GM21737 (cell line): ENCODE results near the gene DRD5.
"Not testable (repeated sequence)": the region's sequence is repeated elsewhere in the genome, so short reads cannot be mapped to it uniquely, and the experiment has no call there.

Experiments used
- ATAC-seq: cut with Tn5 transposase; IDR thresholded peaks from one replicate; pipeline ENCODE4 v1.9.1; 2021; ENCODE audit warnings: mild to moderate bottlenecking, moderate library complexity; ENCODE audit not compliant: unreplicated experiment

Gene DRD5

DNA sequence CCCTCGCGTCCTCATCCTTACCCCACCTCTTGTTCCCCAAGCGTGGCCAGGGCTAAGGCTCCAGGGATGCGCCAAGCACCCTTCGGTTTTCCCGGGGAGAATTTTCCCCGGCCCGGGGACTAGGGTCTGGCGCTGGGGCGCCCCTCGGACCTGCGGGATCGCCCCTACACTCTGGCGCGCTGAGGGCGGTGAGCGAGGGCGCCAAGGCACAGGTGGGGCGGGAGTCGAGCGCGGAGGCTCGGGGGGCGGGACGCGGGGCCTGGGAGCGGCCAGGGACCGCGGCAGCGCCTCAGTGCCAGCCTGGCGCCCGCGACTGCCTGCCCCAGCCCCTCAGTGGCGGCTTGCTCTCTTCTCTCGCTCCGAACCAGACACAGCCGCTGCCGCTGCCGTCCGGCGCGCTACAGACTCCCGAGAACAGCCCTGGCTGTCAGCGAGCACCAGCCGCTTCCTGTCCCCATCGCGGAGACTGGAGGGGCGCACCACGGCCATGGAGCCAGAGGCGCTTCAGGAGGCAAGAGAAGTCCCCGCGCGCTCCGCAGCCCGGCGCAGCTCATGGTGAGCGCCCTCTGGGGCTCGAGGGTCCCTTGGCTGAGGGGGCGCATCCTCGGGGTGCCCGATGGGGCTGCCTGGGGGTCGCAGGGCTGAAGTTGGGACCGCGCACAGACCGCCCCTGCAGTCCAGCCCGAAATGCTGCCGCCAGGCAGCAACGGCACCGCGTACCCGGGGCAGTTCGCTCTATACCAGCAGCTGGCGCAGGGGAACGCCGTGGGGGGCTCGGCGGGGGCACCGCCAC lies at the start of gene DRD5:
TSS of gene DRD5 (plus strand) at position 292 of the 793 bp plus-strand sequence. CDS start at position 688, 396 bp downstream.
- no peak for ATAC-seq

DNA sequence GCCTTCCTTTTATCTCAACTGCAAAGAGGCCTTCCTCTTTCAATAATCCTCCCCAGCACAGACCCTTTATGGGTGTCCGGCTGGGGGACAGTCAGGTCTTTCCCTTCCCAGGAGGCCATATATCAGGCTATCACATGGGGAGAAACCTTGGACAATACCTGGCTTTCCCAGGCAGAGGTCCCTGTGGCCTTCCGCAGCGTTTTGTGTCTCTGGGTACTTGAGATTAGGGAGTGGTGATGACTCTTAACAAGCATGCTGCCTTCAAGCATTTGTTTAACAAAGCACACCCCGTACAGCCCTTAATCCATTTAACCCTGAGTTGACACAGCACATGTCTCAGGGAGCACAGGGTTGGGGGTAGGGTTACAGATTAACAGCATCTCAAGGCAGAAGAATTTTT lies 49.2 kb upstream of the DRD5 start:
- not testable (repeated sequence) for ATAC-seq

DNA sequence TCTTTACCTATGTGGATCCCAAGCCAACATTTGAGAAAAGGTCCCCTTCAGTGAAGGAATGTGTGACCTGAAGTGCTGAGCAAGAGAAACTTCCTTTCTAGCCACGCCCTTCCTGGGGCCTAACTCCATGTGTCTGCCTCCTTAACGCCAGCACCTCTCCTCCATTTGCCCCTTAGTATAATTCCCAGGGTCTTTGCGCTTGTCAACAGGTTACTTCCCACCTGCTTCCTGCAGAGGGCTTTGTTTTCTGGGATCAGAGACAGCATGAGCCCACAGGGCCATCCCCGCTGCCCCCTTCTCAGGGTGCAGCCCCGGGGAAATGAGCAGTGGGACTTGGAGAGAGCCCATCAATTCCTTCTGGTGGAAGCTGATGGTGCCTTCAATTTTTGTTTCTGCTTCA lies 45.9 kb upstream of the DRD5 start:
- no peak for ATAC-seq

DNA sequence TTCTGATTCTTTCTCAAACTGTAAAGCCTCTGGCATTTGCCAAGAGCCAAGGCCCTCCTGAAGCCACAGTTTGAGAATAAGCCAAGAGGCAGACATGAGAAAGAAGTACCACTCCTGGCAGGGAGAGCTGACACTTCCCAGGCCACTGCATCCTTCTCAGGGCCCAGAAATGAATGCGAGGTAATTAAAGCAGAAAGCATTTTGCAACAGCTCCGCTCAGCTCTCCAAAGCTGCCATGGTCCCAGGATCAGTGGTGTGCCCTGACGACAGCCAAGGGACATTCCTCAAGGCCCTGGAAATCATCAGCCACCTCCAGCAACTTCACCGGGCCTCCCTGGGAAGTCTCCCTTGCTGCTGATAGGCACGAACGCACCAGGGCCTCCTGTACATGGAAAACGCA lies 44.2 kb upstream of the DRD5 start:
- not testable (repeated sequence) for ATAC-seq

DNA sequence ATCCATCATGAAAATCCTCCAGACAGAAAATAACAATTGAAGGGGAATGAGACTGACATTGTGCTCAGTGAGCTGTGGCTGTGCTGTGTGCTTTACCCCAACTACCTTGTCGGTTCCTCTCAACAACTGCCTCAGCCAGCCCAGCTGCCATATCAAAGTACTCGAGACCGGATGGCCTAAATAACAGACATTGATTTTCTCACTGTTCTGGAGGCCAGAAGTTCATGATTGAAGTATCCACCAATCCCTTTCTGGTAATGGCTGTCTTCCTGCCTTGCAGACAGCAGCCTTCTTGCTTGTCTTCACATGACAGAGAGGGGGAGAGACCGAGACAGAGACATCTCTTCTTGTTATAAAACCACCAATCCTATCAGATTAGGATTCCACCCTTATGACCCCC lies 37.6 kb upstream of the DRD5 start:
- not testable (repeated sequence) for ATAC-seq

DNA sequence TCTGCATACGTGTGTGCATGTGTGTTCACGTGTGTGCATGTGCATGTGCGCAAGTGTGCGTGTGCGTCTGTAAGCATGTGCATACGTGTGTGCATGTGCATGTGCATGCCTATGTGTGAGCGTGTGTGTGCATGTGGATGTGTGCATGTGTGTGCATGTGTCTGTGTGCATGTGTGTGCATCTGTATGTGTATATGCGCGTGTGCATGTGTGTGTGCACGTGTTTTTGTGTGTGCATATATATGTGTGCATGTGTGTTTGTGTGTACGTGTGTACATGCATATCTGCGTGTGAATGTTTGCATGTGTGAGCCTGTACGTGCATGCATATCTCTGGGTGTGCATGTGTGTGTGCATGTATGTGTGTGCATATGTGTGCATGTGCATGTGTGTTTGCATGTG lies 35.7 kb upstream of the DRD5 start:
- ATAC-seq: no peak

DNA sequence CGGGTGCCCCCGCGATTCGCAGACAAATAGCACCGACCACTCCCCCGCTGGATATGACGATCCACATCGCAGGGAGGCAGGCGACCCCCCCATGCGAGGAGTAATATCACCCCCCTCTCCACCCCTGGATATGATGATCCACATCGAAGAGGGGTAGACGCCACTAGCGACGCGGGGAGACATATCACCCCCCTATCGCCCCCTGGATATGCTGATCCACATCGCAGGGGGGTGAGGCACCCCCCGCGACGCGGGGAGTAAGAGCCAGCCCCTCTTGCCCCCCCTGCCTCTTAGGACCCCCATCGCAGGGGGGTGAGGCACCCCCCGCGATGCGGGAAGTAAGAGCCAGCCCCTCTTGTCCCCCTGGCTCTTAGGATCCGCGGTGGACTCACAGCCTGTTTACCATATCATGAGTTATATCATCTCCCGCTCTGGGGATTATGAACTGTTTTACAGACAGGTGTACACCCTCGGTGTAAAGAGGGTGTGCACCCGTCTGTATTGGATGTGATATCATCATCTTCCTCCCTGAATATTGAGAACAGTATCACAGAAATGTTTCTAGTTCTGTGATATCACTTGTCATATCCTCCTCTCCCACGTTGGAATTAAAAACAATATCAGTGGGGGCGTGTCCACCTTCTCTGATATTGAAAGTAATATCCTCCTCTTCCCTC lies 22.7 kb upstream of the DRD5 start:
- no peak for ATAC-seq

DNA sequence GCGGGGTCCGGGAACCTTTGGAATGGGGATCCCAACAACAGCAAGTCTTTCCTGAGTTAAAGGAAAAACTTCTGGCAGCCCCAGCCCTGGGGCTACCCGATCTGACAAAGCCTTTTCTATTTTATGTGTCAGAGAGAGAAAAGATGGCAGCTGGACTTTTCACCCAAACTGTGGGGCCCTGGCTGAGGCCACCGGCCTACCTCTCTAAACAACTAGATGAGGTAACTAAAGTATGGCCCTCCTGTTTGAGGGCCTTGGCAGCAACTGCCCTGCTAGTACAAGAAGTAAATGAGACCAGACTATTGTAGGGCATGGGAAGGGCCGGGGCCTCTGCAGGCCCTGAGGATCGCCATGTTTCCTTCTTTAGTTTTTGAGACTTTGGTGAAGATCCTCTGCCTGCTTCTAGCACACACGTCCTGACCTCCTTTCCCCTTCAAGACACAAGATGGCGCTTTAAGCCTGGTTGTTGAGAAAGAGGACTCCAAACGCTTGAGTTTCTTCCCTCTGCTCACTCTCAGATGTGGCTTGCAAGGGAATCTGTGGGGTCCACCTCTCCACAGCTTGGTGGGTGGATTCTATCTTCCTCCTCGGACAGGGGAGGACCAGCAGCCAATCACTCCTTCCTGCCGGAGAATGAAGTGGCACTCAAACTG lies 18.5 kb upstream of the DRD5 start:
- no peak for ATAC-seq

DNA sequence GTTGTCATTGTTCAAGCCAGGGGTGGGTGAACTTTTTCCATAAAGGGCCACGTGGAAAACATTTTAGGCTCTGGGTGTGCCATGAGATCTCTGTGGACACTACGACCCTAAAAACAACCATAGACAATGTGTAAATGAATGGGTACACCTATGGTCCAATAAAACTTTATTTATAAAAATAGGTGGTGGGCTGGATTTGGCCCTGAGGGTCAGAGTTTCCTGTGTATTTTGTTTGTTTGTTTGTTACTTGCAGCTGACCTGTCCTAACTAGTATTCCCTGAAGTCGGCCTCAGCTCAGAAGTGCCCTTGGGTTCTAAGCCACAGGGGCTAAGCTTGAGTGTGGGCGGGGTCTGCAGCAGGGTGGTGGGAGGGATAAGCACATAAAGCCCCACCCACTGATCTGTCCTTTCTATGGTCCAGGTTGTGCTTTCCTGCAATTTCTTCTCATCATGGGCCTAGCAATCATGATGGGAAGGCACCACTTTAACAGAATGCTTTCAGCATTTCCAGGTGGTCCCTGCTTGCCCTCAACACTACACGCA lies 17.2 kb upstream of the DRD5 start:
- ATAC-seq: no peak

DNA sequence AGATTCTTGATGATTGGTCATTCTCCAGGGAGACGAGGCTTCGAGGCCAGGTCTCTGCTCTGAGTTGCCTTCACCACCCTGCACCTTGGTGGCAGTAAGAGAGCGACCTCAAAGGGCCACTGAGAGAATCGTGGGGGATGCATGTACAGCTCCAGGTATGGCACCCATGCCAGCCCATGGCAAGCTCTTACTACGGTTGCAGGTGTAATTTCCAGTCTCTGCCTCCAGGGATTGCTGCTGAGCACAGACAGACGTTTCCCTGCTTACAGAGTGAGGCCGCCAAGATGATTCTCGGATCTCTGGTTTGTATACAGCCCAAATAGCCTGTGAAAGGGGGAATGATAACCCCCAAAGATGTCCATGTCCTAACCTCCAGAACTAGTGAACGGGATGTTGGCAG lies 16.3 kb upstream of the DRD5 start:
- ATAC-seq: no peak

DNA sequence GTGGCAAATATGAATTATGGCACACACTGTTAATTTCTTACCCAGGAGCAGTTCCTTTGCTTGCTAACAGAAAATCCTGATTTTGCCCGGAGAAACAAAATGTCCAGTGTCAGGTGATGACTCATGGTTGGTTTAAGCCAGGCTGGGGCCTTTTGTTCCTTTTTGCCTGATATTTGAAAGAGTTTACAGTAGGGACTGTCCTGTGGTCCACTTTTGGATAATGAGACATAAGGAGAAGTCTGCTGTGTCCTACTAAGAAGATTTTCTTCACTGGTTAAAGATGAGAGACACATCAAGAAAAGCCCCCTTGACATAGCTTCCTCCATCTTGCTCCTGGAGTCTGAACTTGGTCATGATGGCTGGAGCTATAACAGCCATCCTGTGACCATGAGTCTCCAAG lies 12.1 kb upstream of the DRD5 start:
- ATAC-seq: no peak

DNA sequence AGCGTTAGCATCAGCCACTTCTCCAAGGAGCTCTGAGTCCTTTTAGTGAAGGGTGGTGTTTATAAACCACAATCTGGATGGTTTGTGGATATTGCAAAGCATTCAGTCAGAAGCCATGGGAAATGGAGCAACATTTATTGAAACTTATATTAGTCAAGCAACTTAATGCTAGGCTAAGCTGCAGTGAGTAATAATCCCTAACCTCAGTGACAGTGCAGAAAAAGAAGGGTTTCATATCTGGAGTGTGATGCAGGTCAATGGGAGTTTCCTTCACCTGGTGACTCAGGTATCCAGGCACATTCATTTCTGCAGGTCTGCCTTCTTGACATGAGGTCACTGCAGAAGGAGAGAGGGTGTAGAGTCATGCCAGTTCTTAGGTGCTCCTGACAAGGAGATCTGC lies 10.4 kb upstream of the DRD5 start:
- no peak for ATAC-seq

DNA sequence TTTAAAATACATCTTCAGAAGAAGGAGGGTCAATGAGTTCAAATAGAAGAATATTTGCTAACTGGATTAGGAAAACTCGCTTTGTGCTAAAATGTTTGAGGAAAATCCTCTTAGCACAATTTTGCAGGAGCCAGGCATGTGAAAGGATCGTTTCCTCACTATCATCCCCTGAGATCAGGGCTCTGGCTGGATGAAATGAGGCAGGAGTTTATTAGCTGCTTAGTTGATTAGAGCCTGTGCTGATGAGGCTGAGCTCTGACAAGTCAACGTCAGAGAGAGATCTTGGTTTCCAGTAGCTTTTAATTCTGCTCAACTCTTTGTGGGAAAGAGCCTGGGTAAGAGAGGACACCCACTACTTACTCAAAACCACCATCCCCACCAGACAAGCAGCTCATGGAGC lies 8.0 kb upstream of the DRD5 start:
- ATAC-seq: no peak

DNA sequence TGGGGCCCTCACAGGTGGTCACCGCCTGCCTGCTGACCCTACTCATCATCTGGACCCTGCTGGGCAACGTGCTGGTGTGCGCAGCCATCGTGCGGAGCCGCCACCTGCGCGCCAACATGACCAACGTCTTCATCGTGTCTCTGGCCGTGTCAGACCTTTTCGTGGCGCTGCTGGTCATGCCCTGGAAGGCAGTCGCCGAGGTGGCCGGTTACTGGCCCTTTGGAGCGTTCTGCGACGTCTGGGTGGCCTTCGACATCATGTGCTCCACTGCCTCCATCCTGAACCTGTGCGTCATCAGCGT lies 652 bp downstream of the DRD5 start:
- ATAC-seq: no peak

DNA sequence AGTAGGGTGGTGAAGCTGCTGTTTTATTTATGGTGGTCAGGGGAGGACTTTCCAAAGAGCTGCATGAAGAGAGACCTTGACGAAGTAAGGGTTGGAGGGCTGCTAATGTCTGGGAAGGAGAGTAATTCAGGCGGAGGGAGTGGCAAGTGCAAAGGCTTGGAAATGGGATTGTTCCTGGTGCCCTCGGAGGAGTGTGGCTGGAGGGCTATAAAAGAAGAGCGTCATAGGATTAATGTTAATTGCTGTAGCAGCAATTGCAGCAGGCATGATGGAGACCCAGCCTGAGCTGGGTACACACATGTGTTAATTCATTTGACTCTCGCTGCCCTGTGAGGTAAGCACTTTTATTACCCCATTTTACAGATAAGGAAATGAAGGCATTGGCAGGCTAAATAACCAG lies 4.5 kb downstream of the DRD5 start:
- not testable (repeated sequence) for ATAC-seq

DNA sequence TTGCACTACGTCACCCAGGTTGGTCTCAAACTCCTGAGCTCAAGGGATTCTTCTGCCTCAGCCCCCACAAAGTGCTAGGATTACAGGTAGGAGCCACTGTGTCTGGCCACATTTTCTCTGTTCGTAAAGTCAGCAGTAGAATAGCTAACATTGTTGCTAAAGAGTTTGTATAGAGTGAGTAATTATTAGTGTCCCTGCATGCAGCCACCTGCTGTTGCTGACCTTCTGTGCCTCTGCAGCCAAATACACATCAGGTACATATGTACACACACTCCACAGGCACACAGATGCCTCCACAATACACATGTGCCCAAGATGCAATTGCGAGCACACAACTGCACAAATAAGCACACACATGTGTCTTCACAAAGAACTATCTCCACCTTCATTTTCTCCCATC lies 10.9 kb downstream of the DRD5 start:
- no peak for ATAC-seq

DNA sequence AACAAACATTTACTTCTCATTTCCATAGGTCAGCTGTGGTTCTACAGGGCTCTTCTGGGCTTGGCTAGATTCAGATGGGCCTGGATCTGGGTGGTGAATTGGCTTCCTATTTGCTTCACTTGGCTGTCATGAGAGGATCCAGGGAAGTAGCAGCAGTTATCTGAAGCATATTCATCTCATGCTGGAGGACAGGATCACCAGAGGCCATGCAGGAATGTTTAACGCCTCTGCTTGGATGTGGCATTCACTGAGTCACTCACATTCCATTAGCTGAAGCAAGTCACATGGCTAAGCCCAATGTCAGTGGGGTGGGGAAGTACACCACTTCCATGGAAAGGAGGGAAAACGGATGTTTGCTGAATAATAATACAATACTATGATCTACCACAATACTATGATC lies 15.2 kb downstream of the DRD5 start:
- not testable (repeated sequence) for ATAC-seq

DNA sequence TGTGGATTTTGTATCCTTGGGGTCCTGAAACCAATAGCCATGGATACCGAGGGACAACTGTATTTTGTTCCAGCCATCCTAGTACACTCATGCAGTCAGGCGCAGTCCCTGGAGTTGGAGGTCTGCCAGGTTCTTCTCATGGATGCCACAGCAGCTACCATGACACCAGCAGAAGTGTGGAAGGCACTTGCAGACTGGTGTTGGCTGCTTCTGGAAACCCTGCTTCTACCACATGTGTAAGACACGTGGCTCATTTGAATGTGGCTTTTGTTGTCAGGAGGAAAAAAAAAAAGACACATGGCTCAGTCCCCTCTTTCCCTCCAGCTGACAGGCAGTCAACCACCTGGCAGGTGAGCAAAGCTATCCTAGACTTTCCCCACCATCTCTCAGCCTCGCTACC lies 19.4 kb downstream of the DRD5 start:
- no peak for ATAC-seq

DNA sequence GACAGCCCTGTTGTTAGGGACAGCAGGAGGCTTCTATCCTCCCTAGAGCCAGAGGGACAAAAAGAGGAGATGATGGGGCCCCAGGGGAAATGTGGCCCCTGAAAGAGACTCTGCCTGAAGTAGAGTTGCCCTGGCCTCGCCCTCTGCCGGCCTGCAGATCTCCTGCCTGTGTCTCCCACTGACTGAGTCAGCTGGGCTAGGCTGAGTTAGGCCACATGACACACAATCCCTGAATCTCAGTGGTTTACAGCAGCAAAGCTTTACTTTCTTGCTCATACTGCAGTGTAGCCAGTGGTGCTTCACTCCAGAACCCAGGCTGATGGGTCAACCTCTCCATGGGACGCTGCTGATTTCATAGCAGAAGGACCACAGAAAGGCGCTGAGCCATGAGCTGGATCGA lies 23.5 kb downstream of the DRD5 start:
- no peak for ATAC-seq

DNA sequence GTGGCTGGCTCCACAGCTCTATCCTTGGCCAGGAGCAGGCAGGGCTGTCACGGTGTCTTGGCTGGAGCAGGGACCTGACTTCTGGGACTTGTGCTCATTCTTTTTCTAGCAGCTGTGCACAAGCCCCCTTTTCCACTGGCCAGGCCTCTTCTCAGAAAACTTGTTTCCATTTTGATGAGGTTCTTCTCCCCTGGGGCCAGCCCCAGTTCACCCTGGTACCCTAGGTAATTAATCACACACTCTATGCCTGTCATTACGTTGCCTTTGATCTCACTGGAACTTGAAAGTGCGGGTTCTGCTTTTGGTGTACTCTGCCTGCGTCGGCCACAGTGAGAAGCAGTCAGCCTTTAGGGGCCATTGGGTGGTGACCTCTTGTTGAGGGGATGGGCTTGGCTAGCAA lies 26.6 kb downstream of the DRD5 start:
- no peak for ATAC-seq

DNA sequence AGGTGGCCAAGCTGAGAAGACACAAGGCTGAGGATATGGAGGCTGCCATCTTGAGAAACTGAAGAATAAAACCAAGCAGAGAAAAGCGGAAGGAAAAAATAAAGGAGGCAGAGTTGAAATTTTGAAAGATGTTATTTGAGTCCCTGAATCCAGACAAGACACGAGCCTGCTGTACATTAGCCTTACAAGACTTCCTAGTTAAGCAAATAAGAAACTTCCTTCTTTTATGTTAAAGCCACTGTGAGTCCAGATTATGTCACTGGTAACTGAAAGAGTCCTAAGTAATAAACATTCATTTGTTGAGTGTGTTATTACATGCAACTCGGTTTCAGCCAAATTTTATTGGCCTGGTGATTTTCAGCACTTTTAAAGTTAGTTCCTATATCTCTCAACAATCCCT lies 30.4 kb downstream of the DRD5 start:
- ATAC-seq: no peak
